IPS DF 4.7 (cell line): ENCODE data around the gene ARID5B.

Experiments used
- DNase-seq: peaks from one replicate; pipeline ENCODE4 v3.0.0-alpha.2; 2013; ENCODE audit warnings: low spot score; ENCODE audit errors: extremely low read depth

The ARID5B gene

GRCh38 chr10:62049624-62050345 lies 148.3 kb downstream of the ARID5B start:
- DNase-seq: no peak

DNA sequence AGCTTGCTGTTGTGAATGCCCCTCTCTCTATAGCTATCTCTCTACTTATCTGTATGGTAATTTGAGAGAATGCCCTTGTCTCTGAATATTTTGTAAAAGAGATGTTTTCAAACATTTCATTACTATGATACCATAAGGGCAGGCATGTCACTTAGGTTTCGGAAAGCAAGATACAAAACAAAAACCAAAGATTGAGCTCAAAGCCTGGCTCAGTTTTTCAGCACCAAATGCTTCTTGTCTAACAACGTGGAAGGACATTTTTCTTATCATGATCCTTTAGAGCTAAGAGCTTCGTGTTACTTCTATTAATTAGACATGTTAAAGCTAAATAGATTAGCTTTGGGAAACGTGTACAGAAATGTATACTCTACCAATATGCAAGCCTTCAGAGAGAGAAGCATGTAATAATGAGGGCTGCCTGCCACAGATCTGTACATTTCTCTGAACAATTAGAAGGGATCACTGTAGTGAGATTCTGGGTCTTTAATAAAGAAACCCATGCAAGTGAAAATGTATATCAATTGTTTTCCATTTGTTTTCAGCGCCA lies 148.9 kb downstream of the ARID5B start:
- DNase-seq: no peak

GRCh38 chr10:62050893-62051433 lies 149.5 kb downstream of the ARID5B start:
- no peak for DNase-seq

- no peak for DNase-seq
These were observed 150.8 kb downstream of the ARID5B start for GRCh38 chr10:62052276-62052675.

DNA sequence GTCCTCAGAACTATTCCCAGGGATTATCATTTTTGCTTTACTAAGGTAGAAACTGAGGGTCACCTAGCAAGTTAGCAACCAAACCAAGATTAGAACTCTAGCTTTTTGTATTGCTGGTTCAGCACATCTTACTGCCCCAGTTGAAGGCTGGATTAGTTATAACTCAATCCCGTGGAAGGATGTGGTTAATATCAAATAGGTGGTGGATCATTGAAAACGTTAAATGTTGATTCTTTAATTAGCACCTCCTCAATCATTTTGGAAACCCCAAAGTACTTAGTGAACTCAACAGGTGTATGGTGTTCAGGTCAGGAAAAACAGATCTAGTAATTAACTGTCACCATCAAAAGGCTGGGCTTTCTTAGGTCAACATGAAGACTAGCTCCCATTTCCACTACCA lies 152.4 kb downstream of the ARID5B start:
- no peak for DNase-seq

DNA sequence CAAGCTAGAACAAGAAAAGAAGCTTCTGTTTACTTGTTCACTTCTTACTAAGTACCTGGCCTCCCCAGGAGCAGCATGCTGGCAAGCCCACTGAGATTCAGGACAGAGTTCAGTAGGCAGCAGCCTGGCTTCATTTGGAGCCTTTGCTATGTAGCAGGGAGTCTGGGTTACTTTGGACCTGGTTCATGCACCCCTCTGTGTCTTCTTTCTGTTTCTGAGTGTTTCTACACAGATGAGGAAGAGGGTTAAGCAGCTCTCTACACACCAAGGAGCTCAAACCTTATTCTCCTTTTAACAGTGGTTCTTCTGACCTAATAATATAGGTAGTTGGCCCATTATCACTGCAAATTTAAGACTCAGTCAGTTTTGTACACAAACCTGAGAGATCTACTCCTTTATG lies 152.9 kb downstream of the ARID5B start:
- no peak for DNase-seq

GRCh38 chr10:62054830-62055229 lies 153.3 kb downstream of the ARID5B start:
- no peak for DNase-seq

DNA sequence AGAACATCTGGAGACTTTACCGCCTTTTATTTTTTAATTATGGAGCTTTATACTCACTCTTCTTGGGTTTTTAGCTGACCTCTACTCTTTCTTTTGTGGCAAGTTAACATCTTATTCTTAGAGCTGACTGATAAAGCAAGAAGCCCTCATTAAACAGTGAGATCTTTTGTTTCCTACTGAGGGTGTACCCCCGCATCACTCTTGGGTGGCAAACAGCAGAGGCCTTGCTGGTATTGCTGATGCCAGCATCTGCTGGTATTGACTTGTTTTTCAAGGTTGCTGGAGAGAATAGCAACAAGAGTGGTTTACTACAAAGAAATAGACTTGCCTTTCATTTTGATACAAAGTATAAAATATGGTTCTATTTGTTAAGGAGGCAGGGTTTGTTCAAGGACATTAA lies 154.7 kb downstream of the ARID5B start:
- DNase-seq: no peak

DNA sequence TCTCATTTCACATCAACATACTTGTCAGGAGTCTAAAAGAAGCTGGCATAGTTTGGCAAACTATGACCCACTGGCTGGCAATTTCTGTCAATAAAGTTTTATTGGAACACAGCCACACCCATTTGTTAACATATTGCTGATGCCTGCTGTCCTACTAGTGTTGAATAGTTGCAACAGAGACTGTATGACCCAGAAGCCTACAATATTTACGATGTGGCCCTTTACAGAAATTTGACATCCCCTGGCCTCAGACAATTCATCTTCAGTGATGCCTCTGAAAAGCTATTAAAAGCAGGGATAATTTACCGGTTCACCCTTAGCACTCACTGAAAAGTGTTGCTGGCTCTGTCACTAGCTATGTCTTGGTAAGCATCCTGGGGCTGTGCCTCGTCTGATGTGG lies 155.2 kb downstream of the ARID5B start:
- DNase-seq: no peak

DNA sequence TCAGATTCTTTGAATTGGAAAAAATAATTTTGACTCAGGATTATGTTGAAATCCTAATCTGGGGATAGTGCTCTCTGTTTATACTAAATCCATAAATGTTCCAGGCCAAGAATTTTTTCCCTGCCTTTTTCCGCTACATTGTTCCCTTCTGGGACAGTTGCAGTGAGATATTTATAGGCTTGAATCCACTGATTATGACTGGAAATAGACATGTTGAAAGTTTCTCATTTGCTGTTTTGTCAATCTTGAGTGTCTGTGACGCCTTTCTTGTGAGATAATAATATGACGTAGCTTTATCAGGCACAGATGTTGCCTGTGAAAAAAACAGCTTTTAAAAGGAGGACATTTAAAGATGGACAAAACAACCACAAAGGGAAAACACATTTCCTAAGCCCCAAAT lies 155.9 kb downstream of the ARID5B start:
- no peak for DNase-seq

- no peak for DNase-seq
These were observed 156.4 kb downstream of the ARID5B start for GRCh38 chr10:62057850-62058249.

GRCh38 chr10:62058476-62058875 lies 157.0 kb downstream of the ARID5B start:
- DNase-seq: no peak

DNA sequence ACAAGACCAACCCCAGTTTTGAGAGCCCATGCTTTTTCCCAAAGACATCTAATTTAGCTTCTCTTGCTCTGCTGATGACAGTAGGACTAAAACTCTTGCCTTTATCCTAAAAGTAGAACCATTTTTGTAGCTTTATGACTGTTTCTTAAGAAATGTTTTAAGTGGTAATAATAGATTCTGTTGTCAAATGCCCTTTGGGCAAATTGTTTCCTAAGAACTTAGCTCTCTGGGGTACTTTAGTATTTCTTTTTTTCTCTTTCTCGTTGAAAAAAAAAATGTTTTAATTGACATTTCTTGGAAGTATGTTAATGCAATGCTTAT lies 157.4 kb downstream of the ARID5B start:
- no peak for DNase-seq

GRCh38 chr10:62059217-62059920 lies 157.9 kb downstream of the ARID5B start:
- DNase-seq: no peak

GRCh38 chr10:62062028-62062427 lies 160.5 kb downstream of the ARID5B start:
- DNase-seq: no peak

DNA sequence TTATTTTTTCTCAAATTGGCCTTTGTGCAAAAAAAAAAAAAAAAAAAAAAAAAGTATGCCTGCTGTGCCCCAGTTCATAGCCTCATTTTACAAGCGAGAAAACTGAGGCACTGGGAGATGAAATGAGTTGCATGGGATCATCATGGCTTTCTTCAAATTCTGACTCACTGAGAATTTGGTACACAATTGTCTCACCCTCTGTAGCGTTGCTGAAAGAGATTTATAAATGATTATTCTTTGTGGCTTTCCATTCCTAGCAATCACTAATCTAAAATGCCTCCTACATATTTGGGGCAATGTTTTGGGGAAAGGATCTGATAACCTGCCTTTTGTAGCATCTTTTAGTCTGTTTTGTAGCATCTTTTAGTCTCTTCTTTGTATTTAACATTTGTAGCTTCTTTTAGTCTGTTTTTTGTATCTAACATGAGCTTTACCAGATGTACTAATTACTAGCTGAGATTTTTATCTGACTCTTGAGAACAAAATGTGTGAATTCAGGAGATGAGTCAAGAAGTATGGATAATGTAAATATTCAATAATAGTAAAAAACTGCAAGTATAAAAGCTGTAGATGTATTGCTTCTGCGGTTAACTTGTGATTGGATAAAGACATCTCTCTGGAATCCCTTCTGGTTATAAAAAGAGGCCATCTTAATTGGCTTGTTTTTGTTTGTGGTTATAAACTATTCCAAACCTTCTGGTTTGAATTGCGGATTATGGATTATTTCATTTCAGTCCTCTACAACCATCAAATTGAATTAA lies 161.4 kb downstream of the ARID5B start:
- DNase-seq: no peak

- no peak for DNase-seq
These were observed 162.4 kb downstream of the ARID5B start for GRCh38 chr10:62063795-62064472.

DNA sequence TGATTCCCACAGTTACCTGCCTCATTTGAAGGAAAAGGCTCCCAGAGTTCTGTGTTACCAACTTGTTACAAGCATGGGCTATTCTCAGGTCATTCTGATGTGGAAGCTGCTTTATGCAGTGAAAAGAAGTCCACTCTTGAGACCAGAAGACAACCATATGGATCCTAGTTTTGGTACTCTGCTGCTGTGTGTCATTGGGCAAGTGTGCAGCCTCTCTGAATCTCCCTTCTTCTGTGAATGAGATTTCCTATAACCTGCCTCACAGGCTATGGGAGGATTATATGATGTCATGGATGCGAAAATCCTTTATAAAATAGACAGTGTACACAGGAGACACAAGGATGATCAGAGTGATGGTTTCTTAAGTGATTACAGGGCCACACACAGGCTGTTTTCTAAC lies 166.1 kb downstream of the ARID5B start:
- no peak for DNase-seq

GRCh38 chr10:62068464-62068863 lies 167.0 kb downstream of the ARID5B start:
- no peak for DNase-seq

DNA sequence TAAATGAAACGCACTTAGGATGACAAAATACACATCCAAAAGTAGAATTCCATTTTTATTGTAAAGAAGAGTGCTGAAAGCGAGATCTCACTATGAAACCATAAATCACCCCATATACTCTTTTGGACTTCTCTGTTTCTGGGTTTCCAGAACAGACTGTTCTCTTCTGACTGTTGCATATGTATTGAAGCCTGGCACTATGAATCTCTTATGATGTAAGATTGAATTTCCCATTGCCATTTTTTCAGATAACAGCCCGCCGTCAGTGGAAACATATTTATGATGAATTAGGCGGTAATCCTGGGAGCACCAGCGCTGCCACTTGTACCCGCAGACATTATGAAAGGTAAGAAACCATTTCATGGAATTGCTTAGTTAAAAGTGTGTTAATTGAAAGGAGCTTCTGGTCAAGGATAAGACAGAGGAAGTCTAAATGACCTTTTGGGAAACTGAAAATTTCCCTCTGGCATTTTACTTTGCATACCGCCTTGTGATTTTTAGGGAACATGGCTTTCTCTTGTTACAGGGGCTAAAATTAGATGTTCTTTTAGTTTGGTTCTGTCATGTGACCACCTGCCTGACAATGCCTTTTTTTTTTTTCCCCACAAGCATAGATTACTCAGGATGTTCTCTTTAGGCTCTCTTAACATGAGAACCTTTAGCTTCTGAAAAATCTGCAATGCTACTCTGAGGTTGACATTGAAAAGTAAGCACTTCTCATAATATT lies 168.1 kb downstream of the ARID5B start:
- no peak for DNase-seq

DNA sequence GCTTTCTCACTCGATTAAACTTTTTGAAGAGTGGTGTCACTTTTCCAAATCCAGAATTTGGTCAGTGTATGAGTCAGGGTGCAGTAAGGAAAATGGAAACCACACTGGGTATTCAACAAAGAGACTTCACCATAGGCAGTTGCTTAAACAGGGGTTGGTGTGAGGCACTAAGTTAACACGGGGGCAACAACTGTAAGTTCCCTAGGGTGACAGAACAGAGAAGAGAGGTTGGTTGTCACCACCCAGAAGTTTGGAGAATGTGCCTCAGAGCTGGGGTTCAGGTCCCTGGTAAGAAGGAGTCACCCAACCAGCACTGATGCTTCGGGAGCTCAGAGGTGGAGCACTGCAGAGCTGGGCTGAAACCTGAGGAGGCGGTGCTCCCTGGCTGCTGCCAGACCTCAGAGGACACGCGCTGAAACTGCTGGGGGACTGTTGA lies 170.4 kb downstream of the ARID5B start:
- no peak for DNase-seq
